ENCODE measurements around the gene DAB2IP. TPM values are rescaled to one million over a fixed set of nuclear protein-coding genes. Genes with fewer than 3 reads are reported as not detected.

The DAB2IP gene
- total and polyA plus RNA-seq, 2 donors (not counting 1 experiment from before 2014, with no cell fraction given), result 14.6 to 16.5 TPM

GRCh38 chr9:121685795-121686377, 34.5 kb downstream of the DAB2IP start:
- no peaks in the 10 kb centered on the region for H4K20me1 ChIP-seq (ENCODE audit: control insufficient read depth, extremely low read depth, insufficient read depth, low read length)
- H3K4me2 ChIP-seq (ENCODE audit: extremely low read depth, insufficient read depth, low read length), result no peak overlapping the region
- H3K27ac ChIP-seq (ENCODE audit: insufficient read depth, low read length), result no peak overlapping the region
- no peak for DNase-seq (ENCODE audit: low read depth in 2 of 2)
- no peaks in the 10 kb centered on the region for H3K4me1 ChIP-seq (ENCODE audit: control insufficient read depth, extremely low read depth, insufficient read depth, low read length)
- no peaks in the 10 kb centered on the region for H3K79me2 ChIP-seq (ENCODE audit: control insufficient read depth, insufficient read depth, low read length)
- H3K36me3 ChIP-seq (ENCODE audit: control insufficient read depth, insufficient read depth, low read length), result no peaks in the 10 kb centered on the region
- H3K4me3 ChIP-seq (replicated peaks in 1 of 4; ENCODE audit: control extremely low read depth in 1 of 4, insufficient read depth in 1 of 4, low read depth in 3 of 4, low read length in 4 of 4), result no peak overlapping the region
- H2AFZ ChIP-seq (ENCODE audit: low read length), result no peak overlapping the region
- H3K27me3 ChIP-seq (ENCODE audit: control insufficient read depth, insufficient read depth, low read length), result no peaks in the 10 kb centered on the region
- no peak overlapping the region for H3K9ac ChIP-seq (ENCODE audit: insufficient read depth, low read length)
- TF ChIP-seq CTCF (conservative IDR thresholded peaks at IDR 0.05 in 1 of 2, IDR thresholded peaks at IDR 0.05 in 1 of 2; ENCODE audit: low read depth in 1 of 2, low read length in 2 of 2), result no peak
- TF ChIP-seq EZH2 (IDR thresholded peaks at IDR 0.05; ENCODE audit: low read length, missing control alignments), result no peak
- H3K9me3 ChIP-seq (ENCODE audit: control insufficient read depth, insufficient read depth, low read depth, low read length), result no peaks in the 10 kb centered on the region

GRCh38 chr9:121686930-121687541, 35.6 kb downstream of the DAB2IP start:
- H3K79me2 ChIP-seq (ENCODE audit: control insufficient read depth, insufficient read depth, low read length), result no peaks in the 10 kb centered on the region
- no peaks in the 10 kb centered on the region for H3K36me3 ChIP-seq (ENCODE audit: control insufficient read depth, insufficient read depth, low read length)
- H3K9me3 ChIP-seq (ENCODE audit: control insufficient read depth, insufficient read depth, low read depth, low read length), result no peaks in the 10 kb centered on the region
- no peaks in the 10 kb centered on the region for H4K20me1 ChIP-seq (ENCODE audit: control insufficient read depth, extremely low read depth, insufficient read depth, low read length)
- no peak overlapping the region for H2AFZ ChIP-seq (ENCODE audit: low read length)
- H3K27ac ChIP-seq (ENCODE audit: insufficient read depth, low read length), result no peak overlapping the region
- TF ChIP-seq EZH2 (IDR thresholded peaks at IDR 0.05; ENCODE audit: low read length, missing control alignments) (no peak), CTCF (conservative IDR thresholded peaks at IDR 0.05 in 1 of 2, IDR thresholded peaks at IDR 0.05 in 1 of 2; ENCODE audit: low read depth in 1 of 2, low read length in 2 of 2) (peak; percentile 84 to 96)
- no peak overlapping the region for H3K4me2 ChIP-seq (ENCODE audit: extremely low read depth, insufficient read depth, low read length)
- H3K27me3 ChIP-seq (ENCODE audit: control insufficient read depth, insufficient read depth, low read length), result no peaks in the 10 kb centered on the region
- no peak overlapping the region for H3K9ac ChIP-seq (ENCODE audit: insufficient read depth, low read length)
- H3K4me3 ChIP-seq (replicated peaks in 1 of 4; ENCODE audit: control extremely low read depth in 1 of 4, insufficient read depth in 1 of 4, low read depth in 3 of 4, low read length in 4 of 4), result no peak overlapping the region
- H3K4me1 ChIP-seq (ENCODE audit: control insufficient read depth, extremely low read depth, insufficient read depth, low read length), result no peaks in the 10 kb centered on the region
- DNase-seq (ENCODE audit: low read depth in 2 of 2), result peak; percentile 43 to 72

GRCh38 chr9:121688146-121688680, 36.8 kb downstream of the DAB2IP start:
- no peak overlapping the region for H3K4me3 ChIP-seq (replicated peaks in 1 of 4; ENCODE audit: control extremely low read depth in 1 of 4, insufficient read depth in 1 of 4, low read depth in 3 of 4, low read length in 4 of 4)
- H3K9me3 ChIP-seq (ENCODE audit: control insufficient read depth, insufficient read depth, low read depth, low read length), result no peaks in the 10 kb centered on the region
- TF ChIP-seq CTCF (conservative IDR thresholded peaks at IDR 0.05 in 1 of 2, IDR thresholded peaks at IDR 0.05 in 1 of 2; ENCODE audit: low read depth in 1 of 2, low read length in 2 of 2) (no peak), EZH2 (IDR thresholded peaks at IDR 0.05; ENCODE audit: low read length, missing control alignments) (no peak)
- no peaks in the 10 kb centered on the region for H3K27me3 ChIP-seq (ENCODE audit: control insufficient read depth, insufficient read depth, low read length)
- peaks cover 4% of the 10 kb centered on the region for H3K4me1 ChIP-seq (ENCODE audit: control insufficient read depth, extremely low read depth, insufficient read depth, low read length)
- no peak overlapping the region for H3K9ac ChIP-seq (ENCODE audit: insufficient read depth, low read length)
- H4K20me1 ChIP-seq (ENCODE audit: control insufficient read depth, extremely low read depth, insufficient read depth, low read length), result no peaks in the 10 kb centered on the region
- H2AFZ ChIP-seq (ENCODE audit: low read length), result no peak overlapping the region
- no peak for DNase-seq (ENCODE audit: low read depth in 2 of 2)
- H3K36me3 ChIP-seq (ENCODE audit: control insufficient read depth, insufficient read depth, low read length), result no peaks in the 10 kb centered on the region
- H3K79me2 ChIP-seq (ENCODE audit: control insufficient read depth, insufficient read depth, low read length), result no peaks in the 10 kb centered on the region
- no peak overlapping the region for H3K4me2 ChIP-seq (ENCODE audit: extremely low read depth, insufficient read depth, low read length)
- no peak overlapping the region for H3K27ac ChIP-seq (ENCODE audit: insufficient read depth, low read length)
